GM18907 (cell line): ENCODE measurements around the gene MYO7B.

ENCODE experiments used
- ATAC-seq: cut with Tn5 transposase; IDR thresholded peaks from one replicate; pipeline ENCODE4 v1.9.1; 2021; ENCODE audit warnings: mild to moderate bottlenecking, moderate library complexity; ENCODE audit not compliant: unreplicated experiment

Gene MYO7B

GRCh38 chr2:127634626-127635379 is 99.3 kb downstream of the MYO7B start:
- ATAC-seq = no peak

DNA sequence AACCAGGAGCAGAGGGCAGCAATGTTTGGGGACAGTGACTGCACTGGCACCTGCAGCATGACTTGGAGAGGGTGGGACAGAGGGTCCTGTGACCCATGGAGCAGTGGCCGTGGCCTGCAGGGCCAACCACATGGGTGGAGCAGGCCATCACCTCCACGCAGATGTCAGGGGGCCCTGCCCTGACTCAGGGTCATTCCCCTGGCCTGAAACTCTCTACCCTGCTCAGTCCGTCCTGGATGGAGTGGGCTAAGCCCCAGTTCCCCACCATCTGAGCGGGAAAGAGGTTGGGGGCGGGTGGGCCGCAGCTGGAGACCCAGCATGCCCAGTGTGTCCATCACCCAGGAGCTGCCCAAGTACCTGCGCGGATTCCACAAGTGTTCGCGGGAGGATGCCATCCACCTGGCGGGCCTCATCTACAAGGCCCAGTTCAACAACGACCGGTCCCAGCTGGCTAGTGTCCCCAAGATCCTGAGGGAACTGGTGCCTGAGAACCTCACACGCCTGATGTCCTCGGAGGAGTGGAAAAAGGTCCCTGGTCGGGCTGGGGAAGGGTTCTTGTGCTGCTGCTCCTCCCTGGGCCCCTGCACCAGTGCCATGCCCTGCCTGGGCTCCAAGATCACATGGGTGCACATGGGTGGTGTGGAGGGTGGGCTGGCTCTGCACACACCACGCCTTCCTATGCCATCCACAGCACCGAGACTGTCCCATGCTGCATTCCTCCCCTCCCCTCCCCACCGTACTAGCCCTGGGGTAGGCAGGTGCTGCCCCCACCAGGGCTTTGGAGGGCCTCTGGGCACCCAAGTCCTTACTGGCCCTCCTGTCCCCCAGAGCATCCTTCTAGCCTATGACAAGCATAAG is 100.1 kb downstream of the MYO7B start:
- ATAC-seq = no peak

- ATAC-seq = no peak
Measured at GRCh38 chr2:127636248-127637235, 101.1 kb downstream of the MYO7B start.

DNA sequence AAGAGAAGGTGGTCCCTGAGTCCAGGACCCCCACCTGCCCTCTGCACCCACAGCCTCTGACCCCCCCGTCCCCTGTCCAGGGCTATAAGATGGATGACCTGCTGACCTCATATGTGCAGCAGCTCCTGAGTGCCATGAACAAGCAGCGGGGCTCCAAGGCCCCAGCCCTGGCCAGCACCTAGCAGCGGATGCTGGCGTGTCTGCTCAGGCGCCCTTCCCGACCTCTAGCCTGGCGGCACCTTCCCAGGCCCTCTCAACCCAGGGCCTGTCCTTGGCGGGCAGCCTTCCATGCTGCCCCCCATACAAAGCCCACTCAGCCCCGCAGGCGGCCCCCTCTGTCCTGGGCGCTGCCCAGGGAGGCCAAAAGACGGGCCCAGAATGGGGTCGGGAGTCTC is 101.8 kb downstream of the MYO7B start:
- no peak for ATAC-seq

GRCh38 chr2:127637725-127638252 is 102.3 kb downstream of the MYO7B start:
- no peak for ATAC-seq

GRCh38 chr2:127638361-127639110 is 103.1 kb downstream of the MYO7B start:
- ATAC-seq = no peak

DNA sequence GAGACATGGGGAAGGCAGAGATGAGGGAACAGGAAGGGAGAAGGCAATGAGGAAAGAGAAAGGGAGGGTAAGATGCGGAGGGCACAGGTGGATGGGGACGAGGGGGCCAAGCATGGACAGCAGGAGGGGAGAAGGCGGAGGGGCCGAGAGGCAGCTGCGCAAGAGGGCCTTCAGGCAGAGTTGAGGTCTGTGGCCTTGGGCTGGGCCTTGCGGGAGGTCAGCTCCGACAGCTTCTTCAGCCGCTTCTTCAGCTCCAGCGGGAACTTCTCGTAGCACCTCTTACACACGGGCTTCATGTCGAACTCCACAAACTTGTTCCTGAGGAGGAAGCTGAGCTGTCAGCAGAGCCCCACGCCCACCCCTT is 103.6 kb downstream of the MYO7B start:
- no peak for ATAC-seq

DNA sequence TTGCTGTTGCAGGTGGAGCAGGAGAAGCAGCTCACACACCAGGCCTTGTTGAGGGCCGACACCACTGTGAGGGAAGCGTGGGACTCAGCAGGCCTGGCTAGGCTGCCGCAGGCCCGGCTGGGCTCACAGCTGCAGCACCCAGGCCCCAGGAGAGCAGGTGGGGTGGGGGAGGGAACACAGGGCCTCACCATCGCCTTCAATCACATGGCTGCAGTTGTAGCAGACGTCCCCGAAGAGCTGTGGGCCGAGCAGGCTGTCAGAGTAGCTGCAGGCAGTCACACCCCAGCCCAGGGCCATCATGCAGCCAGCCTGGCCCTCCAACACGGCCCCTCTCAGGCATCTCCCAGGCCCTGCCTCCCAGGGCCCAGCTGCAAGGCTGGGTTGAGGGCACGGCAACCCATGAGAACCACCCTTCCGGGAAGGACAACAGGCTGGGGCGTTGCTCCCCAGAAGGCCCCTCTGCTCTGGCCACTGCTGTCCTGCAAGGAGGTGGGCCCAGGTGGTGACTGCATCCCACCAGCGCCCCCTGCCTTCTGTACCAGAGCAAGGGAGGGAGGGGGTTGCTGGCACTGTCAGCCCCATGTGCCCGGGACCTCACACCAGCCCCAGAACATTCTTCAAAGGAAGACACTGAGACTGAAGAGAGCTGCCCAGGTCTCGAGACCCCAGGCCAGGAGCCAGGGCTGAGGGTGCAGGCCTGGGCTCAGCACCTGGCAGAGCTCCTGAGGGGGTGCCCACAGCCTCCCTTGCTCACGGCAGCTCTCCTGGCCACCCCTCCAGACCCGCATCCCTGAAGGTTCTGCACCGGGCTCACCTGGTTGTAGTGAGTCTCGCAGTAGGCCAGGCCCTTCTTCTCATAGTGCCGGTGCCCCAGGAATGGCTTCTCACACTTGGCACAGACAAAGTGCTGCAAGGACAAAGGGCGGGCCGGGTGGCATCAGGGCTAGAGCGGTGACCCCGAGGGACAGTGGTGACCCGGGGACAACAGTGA is 104.9 kb downstream of the MYO7B start:
- no peak for ATAC-seq

- ATAC-seq = no peak
Measured at GRCh38 chr2:127641133-127641532, 105.7 kb downstream of the MYO7B start.

DNA sequence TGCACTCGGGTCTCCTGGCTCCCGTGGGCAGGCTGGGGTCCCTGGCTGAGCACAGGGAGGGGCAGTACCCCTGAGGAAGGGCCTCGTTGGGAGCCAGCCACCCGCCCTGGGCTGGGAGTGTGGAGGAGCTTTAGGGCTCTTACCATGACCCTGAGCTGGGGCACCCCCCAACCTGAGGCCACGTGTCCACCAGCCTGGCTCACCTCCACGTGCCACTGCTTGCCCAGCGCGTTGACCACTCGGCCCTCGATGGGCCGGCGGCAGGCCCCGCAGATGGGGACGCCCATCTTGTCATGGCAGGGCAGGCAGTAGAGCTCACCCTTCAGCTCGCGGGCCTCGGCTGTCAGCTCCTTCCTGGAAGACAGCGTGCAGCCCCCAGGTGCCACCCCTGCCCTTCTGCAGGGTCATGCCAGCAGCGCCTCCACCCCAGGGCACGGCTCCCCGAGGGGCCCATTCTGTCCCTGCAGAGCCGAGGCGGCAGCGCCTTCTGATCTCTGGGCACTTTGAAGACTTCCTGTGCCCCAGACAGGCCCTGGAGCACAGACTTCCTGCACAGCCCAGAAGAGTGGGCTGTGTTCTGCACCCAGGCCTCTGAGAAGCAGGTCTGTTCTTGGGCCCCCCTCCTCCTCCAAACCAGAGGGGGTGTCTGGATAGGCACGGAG is 106.5 kb downstream of the MYO7B start:
- no peak for ATAC-seq

DNA sequence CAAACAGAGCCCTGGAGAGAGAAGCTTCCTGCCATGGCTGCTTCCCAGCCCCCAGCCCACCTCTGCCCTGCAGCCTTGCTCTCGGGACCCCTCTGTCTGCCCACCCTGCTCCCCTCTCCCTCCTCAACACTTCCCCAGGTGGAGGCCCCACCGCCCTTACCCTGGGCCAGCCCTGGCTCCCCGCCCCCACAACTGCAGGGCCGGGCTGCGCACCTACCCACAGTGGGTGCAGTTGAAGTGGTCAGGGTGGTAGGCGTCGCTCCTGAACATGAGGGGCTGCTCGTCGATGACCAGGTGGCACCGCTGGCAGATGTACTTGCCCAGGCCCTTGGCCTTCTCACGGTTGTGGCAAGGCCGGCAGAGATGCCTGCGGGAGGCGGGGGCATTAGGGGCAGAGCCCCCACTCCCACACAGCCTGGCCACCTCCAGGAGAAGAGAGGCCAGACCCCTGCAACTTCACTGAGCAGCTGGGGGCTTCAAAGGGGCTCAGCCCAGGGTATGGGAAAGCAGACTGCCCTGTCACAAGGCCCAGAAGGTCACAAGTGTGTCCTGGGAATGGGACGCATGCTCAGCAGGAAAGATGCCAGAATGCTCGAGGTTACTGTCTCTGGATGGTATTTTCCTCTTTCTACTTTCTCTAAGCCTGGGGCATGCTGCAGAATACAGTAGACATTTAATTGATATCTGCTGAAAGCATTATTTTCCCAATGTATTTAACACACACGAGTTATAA is 107.4 kb downstream of the MYO7B start:
- ATAC-seq = no peak

DNA sequence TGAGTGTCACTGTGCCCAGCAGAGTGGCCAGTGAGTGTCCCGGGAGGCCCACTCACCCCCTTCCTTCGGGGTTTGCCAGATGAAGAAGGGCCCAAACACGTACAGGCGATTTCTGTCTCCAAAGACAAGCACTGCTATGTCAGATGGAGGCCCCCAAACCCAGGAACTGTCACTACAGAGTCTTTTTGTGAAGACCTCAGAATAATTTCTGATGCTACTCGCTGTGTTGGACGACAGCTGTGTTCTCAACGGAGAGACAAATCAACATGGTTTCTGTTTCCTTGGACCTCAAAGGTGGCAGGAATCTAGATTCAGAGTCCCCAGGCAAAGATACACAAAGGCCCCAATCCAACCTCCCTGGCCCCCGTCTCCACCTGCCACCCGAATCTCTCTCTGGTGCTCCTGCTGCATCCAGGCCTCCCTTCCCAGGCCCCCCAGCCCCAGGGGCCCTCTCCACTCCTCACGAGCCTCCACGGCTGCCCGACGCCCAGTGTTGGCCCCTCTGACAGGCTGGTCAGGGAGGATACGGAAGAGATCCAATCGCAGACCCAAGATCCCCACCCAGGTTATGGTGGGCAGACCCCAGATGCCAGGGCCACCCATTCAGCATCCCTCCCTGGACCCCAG is 108.1 kb downstream of the MYO7B start:
- no peak for ATAC-seq

GRCh38 chr2:127644066-127645025 is 108.9 kb downstream of the MYO7B start:
- no peak for ATAC-seq

DNA sequence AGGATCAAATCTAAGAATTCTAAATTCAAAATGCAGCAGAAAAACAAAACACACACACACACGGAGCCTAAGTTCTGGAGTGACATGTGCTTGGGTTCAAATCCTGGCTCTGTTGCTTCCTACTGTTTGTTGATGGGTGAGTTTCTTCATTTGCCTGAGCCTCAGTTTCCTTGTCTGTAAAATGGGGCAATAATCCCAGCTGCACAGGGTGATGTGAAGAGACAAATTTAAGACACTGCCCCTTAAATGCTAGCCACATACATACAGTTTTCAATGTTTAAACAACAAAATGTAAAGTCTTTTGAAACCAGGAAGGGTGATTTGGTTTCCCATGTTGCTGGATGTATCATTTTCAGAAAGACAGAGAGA is 109.5 kb downstream of the MYO7B start:
- ATAC-seq = no peak

GRCh38 chr2:127645395-127646291 is 110.2 kb downstream of the MYO7B start, which contains the start of gene GPR17:
Gene GPR17, plus strand, starts transcription at chr2:127646153. Its CDS starts 4,583 bp downstream, at chr2:127650736.
- no peak for ATAC-seq
